Natural killer cell treated with Interleukin-12 subunit alpha and Interleukin-12 subunit beta and Interleukin-15 and Interleukin-18, amount 100 ng/mL, for 72 hours (primary cell): Measurements from ENCODE around the gene GEMIN7. TPM values are rescaled to one million over a fixed set of nuclear protein-coding genes. Genes with fewer than 3 reads are reported as not detected.
"Not testable (repeated sequence)": the region's sequence is repeated elsewhere in the genome, so short reads cannot be mapped to it uniquely, and the experiment has no call there.

ENCODE experiments used
- ATAC-seq, 2 donors: fragments of 150-1000 bp; cut with Tn5 transposase in 1 of 2; sonication (Bioruptor Pico), chemical (Tn5 transposase) in 1 of 2; 2 replicates each; pipeline ENCODE4 v1.10.0; 2021
- DNase-seq: peaks from one replicate; pipeline ENCODE4 v3.0.0; 2022; ENCODE audit warnings: low spot score
- H3K27ac Mint-ChIP-seq, 2 donors: 1 replicate in 1 of 2; 2 replicates in 1 of 2; pipeline ENCODE4 v1.8.0; 2022; ENCODE audit warnings: mixed read lengths in 2 of 2, mild to moderate bottlenecking in 1 of 2, moderate library complexity in 1 of 2
- H3K27me3 Mint-ChIP-seq, 2 donors: 1 replicate in 1 of 2; 2 replicates in 1 of 2; pipeline ENCODE4 v1.8.0; 2022; ENCODE audit warnings: mixed read lengths in 2 of 2
- H3K36me3 Mint-ChIP-seq: one replicate; pipeline ENCODE4 v1.8.0; 2022; ENCODE audit warnings: mixed read lengths
- H3K4me1 Mint-ChIP-seq, 2 donors: 1 replicate in 1 of 2; 2 replicates in 1 of 2; pipeline ENCODE4 v1.8.0; 2022; ENCODE audit warnings: low read depth in 2 of 2, mixed read lengths in 2 of 2, mild to moderate bottlenecking in 1 of 2
- H3K4me3 Mint-ChIP-seq: one replicate; pipeline ENCODE4 v1.8.0; 2022; ENCODE audit warnings: mixed read lengths
- H3K9me3 Mint-ChIP-seq: 2 replicates; pipeline ENCODE4 v1.8.0; 2022; ENCODE audit warnings: mixed read lengths
- total RNA-seq, 2 donors: library from RNA; stranded (reverse); gene quantifications; one replicate each; pipeline ENCODE4 v1.2.3, GENCODE V29; 2022

The GEMIN7 gene
- total RNA-seq, 2 donors from 2014 or later = 59.0 TPM

- Mint-ChIP-seq H3K4me1 (peaks cover 11 to 22% of the 10 kb centered on the region in 2 donors), H3K9me3 (no peaks in the 10 kb centered on the region), H3K27ac (no peak overlapping the region), H3K4me3 (no peak overlapping the region), H3K27me3 (no peaks in the 10 kb centered on the region), H3K36me3 (no peaks in the 10 kb centered on the region)
- DNase-seq (no peak), ATAC-seq (no peak)
These were observed 33.2 kb downstream of the GEMIN7 start for GRCh38 chr19:45112111-45112827.

DNA sequence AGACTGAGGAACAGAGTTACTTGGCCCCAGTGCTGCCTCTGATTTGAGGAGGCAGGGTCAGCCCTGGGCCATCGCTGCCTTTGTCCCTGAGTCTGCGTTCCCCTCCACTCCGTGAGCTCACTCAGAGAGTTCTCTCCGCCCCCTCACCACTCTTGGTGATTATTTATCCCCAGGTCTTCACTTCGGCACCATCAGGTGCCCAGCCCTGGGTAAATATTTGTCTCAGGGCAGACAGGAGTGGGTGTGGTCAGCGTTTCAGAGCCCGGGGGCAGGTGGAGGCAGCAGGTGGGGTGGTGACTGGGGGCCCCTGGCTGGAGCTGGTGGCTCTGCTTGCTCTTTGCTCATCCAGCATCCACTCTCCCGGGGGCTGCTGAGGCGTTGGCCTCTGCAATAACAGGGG lies 34.6 kb downstream of the GEMIN7 start:
- Mint-ChIP-seq H3K36me3 (no peaks in the 10 kb centered on the region), H3K4me3 (no peak overlapping the region), H3K27ac (no peak overlapping the region), H3K9me3 (no peaks in the 10 kb centered on the region), H3K4me1 (peaks cover 20 to 32% of the 10 kb centered on the region in 2 donors), H3K27me3 (no peaks in the 10 kb centered on the region)
- no peak for ATAC-seq
- no peak for DNase-seq

GRCh38 chr19:45114116-45114515 lies 35.1 kb downstream of the GEMIN7 start:
- no peaks in the 10 kb centered on the region for H3K9me3 Mint-ChIP-seq
- H3K36me3 Mint-ChIP-seq = no peaks in the 10 kb centered on the region
- peaks cover 23 to 34% of the 10 kb centered on the region in 2 donors for H3K4me1 Mint-ChIP-seq
- DNase-seq (no peak), ATAC-seq (no peak)
- H3K27ac Mint-ChIP-seq = no peak overlapping the region
- no peak overlapping the region for H3K4me3 Mint-ChIP-seq
- no peaks in the 10 kb centered on the region for H3K27me3 Mint-ChIP-seq

GRCh38 chr19:45115809-45116615 lies 37.0 kb downstream of the GEMIN7 start:
- Mint-ChIP-seq H3K4me1 (peaks cover 27 to 31% of the 10 kb centered on the region in 2 donors), H3K27ac (peak overlapping the region in 1 of 2 donors; percentile 53)

DNA sequence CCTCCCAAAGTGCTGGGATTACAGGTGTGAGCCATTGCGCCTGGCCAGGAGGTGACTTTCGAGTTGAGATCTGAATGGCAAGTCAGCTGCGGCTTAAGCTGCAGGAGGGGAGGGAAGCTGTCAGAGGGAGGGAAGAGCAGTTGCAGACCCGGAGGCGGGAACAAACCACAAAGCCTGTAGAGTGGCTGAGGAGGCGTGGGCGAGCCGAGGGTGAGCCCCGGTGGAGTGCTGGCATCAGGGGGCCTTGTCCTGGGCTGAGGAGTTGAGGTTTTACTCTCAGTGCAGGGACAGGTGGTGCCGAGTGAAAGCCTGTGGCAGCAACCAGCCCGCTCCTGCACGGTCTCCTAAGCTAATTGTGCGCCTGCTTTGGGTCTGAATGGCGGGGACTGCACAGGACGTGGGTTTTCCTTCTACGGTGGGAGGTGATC lies 38.1 kb downstream of the GEMIN7 start:
- ATAC-seq (peak; percentile 51 to 76), DNase-seq (peak; percentile 69)
- Mint-ChIP-seq H3K4me1 (peaks cover 35 to 42% of the 10 kb centered on the region in 2 donors), H3K9me3 (no peaks in the 10 kb centered on the region), H3K36me3 (no peaks in the 10 kb centered on the region), H3K4me3 (no peak overlapping the region), H3K27me3 (no peaks in the 10 kb centered on the region), H3K27ac (peak overlapping the region in 1 of 2 donors; percentile 53)

More at GRCh38 chr19:45115809-45116615, 37.0 kb downstream of the GEMIN7 start:
- no peaks in the 10 kb centered on the region for H3K27me3 Mint-ChIP-seq
- no peaks in the 10 kb centered on the region for H3K9me3 Mint-ChIP-seq
- ATAC-seq (no peak), DNase-seq (no peak)
- H3K36me3 Mint-ChIP-seq = no peaks in the 10 kb centered on the region
- H3K4me3 Mint-ChIP-seq = no peak overlapping the region

- peaks cover 39 to 45% of the 10 kb centered on the region in 2 donors for H3K4me1 Mint-ChIP-seq
- H3K27me3 Mint-ChIP-seq = no peaks in the 10 kb centered on the region
- DNase-seq (no peak), ATAC-seq (peak; percentile 4 to 15)
- H3K4me3 Mint-ChIP-seq = no peak overlapping the region
- H3K36me3 Mint-ChIP-seq = no peaks in the 10 kb centered on the region
- H3K9me3 Mint-ChIP-seq = no peaks in the 10 kb centered on the region
- no peak overlapping the region for H3K27ac Mint-ChIP-seq
These were observed 38.6 kb downstream of the GEMIN7 start for GRCh38 chr19:45117671-45118070.

- Mint-ChIP-seq H3K9me3 (no peaks in the 10 kb centered on the region), H3K4me3 (no peak overlapping the region), H3K27me3 (no peaks in the 10 kb centered on the region), H3K36me3 (no peaks in the 10 kb centered on the region), H3K27ac (no peak overlapping the region), H3K4me1 (peaks cover 41 to 45% of the 10 kb centered on the region in 2 donors)
- no peak for ATAC-seq
- no peak for DNase-seq
These were observed 39.0 kb downstream of the GEMIN7 start for GRCh38 chr19:45118106-45118505.

- not testable (repeated sequence) for ATAC-seq, H3K27me3 Mint-ChIP-seq, DNase-seq, H3K9me3 Mint-ChIP-seq, H3K4me3 Mint-ChIP-seq, H3K36me3 Mint-ChIP-seq
- Mint-ChIP-seq H3K4me1 (peaks cover 43 to 47% of the 10 kb centered on the region in 2 donors), H3K27ac (peak overlapping the region in 1 of 2 donors; percentile 53)
These were observed 39.7 kb downstream of the GEMIN7 start for GRCh38 chr19:45118591-45119355.

- Mint-ChIP-seq H3K4me3 (no peak overlapping the region), H3K27me3 (no peaks in the 10 kb centered on the region), H3K36me3 (no peaks in the 10 kb centered on the region), H3K9me3 (no peaks in the 10 kb centered on the region), H3K4me1 (peaks cover 46 to 51% of the 10 kb centered on the region in 2 donors), H3K27ac (peak overlapping the region in 1 of 2 donors; percentile 53)
- no peak for DNase-seq
- ATAC-seq = no peak
These were observed 40.5 kb downstream of the GEMIN7 start for GRCh38 chr19:45119582-45119981.

DNA sequence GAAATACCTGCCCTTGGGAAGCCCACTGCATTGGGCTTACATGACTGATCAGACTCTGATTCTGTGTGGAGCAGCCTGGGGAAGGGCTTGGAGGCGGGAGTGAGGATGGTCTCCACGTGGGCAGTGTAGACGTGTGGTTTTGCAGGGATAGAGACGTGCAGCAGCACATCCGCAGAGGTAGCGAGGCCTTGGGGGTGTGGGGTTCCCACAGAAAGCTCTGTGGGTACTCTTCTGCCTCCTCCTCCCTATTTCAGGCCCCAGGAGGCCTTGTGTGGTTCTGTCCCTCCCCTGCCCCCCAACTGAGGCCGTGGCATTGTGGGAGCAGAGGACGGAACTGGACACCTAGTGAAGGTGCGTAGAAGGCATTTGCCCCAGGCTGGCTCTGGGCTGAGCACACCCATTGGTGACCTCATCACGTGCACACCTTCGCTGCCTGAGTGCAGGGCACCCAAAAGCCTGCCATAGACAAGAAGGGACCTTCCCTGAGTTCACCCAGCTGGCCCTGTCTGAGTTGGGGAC lies 42.8 kb downstream of the GEMIN7 start:
- Mint-ChIP-seq H3K4me1 (peaks cover 47% of the 10 kb centered on the region in 2 donors), H3K4me3 (no peak overlapping the region), H3K9me3 (no peaks in the 10 kb centered on the region), H3K27me3 (no peaks in the 10 kb centered on the region), H3K36me3 (no peaks in the 10 kb centered on the region), H3K27ac (peak overlapping the region; percentile 30 to 84)
- DNase-seq = no peak
- no peak for ATAC-seq

DNA sequence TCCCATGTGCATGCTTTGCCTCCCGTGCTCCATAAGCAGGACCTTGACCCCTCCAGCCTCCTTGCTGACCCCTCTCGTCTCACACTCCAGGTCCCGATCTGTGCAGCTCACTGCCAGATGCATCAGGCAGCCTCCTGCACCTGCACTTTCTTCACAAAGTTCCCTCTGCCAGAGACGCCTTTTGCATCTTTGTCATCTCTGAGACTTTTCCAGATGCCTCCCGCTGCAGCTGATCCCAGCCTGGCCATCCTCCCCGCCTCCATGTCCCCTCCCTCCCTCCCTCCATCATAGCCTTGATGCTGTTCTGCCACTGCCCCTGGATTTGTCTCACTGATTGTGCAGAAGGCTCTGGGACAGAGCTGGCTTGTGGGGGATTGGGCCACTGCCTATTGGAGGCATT lies 43.8 kb downstream of the GEMIN7 start:
- H3K4me1 Mint-ChIP-seq = peaks cover 41 to 43% of the 10 kb centered on the region in 2 donors

GRCh38 chr19:45123440-45123850 lies 44.4 kb downstream of the GEMIN7 start:
- H3K36me3 Mint-ChIP-seq = no peaks in the 10 kb centered on the region
- no peak overlapping the region for H3K27ac Mint-ChIP-seq
- no peak overlapping the region for H3K4me3 Mint-ChIP-seq
- no peaks in the 10 kb centered on the region for H3K27me3 Mint-ChIP-seq
- no peak for DNase-seq
- ATAC-seq = no peak
- H3K9me3 Mint-ChIP-seq = no peaks in the 10 kb centered on the region
- peaks cover 35 to 37% of the 10 kb centered on the region in 2 donors for H3K4me1 Mint-ChIP-seq

More for the DNA sequence above, 43.8 kb downstream of the GEMIN7 start:
- no peaks in the 10 kb centered on the region for H3K27me3 Mint-ChIP-seq
- ATAC-seq (no peak), DNase-seq (no peak)
- H3K36me3 Mint-ChIP-seq = no peaks in the 10 kb centered on the region
- H3K9me3 Mint-ChIP-seq = no peaks in the 10 kb centered on the region
- H3K27ac Mint-ChIP-seq = no peak overlapping the region
- no peak overlapping the region for H3K4me3 Mint-ChIP-seq

GRCh38 chr19:45124021-45124420 lies 45.0 kb downstream of the GEMIN7 start:
- no peaks in the 10 kb centered on the region for H3K36me3 Mint-ChIP-seq
- DNase-seq (no peak), ATAC-seq (no peak)
- H3K9me3 Mint-ChIP-seq = no peaks in the 10 kb centered on the region
- H3K27me3 Mint-ChIP-seq = no peaks in the 10 kb centered on the region
- H3K4me1 Mint-ChIP-seq = peaks cover 29 to 31% of the 10 kb centered on the region in 2 donors
- H3K27ac Mint-ChIP-seq = peak overlapping the region in 1 of 2 donors; percentile 18
- H3K4me3 Mint-ChIP-seq = no peak overlapping the region
